Stimulated activated CD4-positive, alpha-beta T cell treated with anti-CD3 and anti-CD28 coated beads, Interleukin-2, amount 100 ng/mL, for 48 hours (primary cell): ENCODE data around the gene POMT2.

ENCODE experiments used
- DNase-seq, 2 donors: peaks; one replicate each; pipeline ENCODE4 v3.0.0-alpha.2; 2020

Gene POMT2

DNA sequence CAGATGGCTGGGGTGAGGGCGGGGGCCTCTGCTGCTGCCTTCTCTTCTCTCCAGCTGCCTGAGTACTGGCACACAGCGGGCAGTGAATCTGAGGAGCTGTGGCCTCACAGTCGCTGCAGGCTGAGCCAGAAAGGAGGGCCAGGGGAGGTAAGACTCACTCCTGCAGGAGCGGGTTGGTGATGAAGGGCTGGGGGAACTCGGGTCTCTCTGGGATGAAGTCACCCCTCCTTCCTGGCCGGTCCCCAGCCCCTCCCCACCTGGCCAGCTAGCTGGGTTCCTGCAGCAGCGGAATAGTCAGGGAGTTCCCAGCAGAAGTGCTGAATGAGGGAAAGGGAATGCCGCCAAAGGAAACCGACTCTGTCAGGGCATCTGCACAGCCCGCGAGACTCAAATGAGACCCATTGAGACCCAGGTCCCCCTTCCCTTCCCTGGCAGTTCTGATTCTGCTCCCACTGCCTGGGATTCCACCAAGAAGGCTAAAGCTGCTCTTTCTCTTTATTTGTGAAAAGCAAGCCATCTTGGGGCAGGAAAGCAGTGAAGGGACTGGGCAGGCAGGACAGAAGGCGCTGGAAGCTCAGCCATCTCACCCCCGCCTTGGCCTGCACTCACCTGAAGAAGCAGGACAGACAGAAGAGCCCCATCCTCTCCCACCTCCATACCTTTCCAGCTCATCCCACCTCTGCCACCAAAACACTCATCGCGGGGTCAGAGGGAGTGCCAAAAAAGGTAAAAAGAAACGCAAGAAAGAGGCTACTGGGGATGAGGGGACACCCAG lies 54.9 kb downstream of the POMT2 start:
- no peak for DNase-seq

DNA sequence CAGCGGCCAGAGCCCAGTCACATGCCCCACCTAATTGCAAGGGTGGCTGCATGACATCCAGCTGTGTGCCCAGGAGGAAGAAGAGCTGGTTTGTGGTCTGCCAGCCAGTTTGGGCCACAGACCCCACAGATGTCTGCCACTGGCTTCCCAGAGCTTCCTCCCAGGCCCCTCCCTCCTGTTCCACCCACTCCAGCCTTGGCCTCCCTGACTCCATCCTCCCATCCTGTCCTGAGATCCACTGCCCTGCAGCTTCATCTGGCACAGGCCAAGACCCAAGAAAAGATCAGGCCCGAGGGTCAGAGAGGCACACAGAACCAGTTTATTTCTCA lies 55.5 kb downstream of the POMT2 start:
- no peak for DNase-seq

DNA sequence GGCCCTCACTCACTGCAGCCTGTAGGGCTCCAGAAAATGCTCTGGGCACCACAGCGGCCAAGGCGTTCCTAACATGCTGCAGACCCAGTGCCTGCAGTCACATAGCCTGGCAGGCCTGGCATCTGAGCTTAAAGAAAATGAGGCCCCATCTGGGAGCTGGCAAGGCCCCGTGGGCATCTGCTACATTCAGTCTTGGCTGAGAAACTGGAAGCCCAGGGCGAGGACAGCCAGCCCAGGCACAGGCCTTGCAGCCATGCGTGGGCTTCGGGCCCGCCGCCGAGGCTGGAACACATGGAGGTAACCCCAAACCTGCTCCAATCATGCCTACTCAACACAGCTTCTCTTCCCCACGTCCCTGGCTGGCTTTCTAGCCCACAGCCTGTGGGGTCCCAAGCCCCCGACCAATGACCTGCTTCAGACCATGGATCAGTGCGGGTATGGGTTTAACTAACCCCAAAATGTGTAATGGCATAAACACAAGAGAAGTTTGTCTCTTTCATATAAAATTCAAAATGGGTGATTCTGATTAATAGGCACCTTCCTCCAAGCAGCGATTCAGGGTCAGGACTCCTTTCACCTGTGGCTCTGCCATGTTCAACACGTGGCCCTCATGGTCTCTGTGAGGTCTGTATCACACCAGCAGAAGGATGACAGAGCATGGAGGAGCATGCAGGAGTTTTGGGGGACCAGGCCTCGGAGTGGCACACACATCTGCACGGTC lies 56.1 kb downstream of the POMT2 start:
- no peak for DNase-seq

DNA sequence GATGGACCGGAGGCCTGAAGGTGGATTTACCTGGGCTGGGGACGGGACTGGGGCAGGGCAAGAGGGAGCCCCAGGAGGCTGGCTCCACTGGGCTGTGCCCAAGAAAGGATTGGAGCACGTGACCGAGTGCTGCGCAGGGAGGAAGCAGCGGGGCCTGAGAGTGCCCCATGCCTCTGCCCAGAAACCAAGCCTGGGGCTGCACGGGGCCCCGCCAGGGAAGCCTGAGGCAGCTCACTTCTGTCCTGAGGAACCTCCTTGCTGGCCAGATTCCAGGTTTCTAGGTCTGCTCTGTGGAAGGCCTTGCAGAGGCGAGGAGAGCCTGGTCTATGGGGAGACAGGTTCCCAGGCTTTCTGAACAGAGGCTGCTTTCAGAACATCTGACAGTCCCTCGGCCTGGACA lies 60.1 kb downstream of the POMT2 start:
- DNase-seq = no peak

DNA sequence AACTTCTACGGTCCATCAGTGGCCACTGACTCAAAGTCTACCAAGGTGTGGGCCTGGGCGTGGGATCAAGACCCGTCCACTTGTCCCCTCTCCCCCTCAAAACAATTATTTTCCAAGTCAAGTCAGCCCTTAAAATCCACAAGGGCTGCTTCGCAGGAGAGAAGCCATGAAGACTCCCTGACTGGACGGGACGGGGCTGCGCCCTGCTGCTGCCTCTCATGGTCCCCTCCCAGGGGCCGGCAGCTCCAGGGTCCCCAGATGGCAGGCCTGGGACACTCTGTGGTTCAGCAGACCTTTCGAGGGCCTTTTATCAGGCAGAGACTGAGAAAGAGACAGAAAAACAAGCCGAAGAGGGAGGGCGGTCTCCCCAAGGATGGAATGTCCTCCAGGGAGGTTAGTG lies 60.5 kb downstream of the POMT2 start:
- no peak for DNase-seq

DNA sequence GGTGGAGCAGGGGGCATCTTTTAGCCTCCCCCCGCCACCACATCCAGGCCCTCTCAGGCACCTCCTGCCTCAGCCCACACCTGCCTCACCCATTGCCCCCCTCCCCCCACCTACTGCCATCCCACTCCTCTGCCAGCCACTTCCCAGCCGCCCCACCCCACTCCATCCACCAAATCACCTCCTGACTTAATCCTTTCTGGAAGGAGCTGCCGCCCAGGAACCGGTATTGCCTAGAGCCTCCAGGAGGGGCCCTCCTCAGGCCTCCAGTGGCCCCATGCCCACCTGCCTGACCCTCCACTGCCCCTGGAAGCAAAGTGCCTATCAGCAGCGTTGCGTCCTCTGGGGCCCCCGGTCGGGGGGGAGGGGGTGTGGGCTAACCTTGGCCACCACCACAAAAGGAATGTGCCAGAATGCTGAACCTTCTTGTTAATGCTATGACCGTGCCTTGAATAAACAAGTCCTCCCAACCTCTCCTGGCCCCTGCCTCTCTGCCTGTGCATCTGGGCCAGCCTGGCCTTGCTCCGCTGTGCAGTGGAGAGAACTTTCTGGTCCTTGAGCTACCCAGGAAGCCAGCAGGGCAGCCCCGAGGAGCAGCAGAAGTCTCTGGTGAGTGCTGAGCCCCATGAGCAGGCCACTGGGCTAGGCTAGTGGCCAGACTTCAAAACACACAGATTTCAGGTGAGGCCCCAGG lies 61.5 kb downstream of the POMT2 start:
- DNase-seq = no peak

DNA sequence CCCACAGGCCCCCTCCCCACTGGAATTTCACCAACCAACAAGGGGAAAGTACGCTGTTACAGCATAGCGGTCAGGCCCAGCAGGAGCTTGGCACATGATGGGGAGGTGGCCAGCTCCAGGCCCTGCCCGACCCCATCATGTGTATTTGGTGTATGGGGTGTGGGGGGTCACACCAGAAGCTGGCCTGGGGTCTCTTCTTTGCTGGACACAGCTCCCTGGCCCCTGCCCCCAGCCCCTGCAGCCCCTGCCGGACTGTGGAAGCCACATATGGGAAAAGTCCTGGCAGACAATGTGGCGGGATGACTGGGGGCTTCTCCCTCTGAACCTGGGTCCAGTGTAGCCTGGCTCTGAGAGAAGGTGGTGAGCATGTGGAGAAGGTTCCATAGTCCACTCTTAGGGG lies 62.1 kb downstream of the POMT2 start:
- DNase-seq = no peak

DNA sequence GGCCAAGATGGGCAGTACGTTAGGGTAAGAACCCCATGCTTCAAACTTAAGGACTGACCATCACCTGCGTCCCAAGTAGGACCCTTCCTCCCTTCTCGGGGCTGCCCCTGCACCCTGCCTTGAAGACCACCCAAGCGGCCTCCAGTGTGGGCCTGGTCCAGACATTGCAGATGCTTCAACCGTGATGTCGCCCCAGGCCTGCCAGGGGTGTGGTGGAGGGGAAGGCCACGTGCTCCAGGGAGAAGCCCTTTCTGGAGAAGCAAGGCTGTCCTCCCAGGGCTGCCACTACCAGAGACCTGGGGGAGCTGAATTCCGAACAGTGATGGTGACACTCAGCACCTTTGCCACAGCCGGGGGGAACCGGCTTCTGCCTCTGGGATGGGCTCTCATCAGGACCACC lies 63.0 kb downstream of the POMT2 start:
- DNase-seq = no peak

DNA sequence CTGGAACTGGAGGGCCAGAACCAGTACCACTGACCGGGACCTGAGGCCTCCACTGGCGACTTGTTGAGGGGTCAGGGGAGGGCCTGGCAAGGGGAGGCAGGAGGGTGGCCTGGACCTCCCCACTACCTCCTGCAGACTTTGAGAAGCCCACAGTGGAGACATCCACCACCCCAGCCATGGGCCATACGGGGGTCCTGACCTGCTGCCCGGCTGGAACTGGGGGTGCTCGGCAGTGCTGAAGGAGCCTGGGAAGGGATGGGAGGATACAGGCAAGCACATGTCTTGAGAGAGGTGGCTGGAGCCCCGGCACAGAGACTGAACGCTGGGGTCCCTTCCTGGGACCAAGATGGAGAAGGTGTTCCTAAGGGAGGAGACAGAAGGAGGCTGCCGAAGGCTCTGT lies 64.0 kb downstream of the POMT2 start:
- DNase-seq = no peak

DNA sequence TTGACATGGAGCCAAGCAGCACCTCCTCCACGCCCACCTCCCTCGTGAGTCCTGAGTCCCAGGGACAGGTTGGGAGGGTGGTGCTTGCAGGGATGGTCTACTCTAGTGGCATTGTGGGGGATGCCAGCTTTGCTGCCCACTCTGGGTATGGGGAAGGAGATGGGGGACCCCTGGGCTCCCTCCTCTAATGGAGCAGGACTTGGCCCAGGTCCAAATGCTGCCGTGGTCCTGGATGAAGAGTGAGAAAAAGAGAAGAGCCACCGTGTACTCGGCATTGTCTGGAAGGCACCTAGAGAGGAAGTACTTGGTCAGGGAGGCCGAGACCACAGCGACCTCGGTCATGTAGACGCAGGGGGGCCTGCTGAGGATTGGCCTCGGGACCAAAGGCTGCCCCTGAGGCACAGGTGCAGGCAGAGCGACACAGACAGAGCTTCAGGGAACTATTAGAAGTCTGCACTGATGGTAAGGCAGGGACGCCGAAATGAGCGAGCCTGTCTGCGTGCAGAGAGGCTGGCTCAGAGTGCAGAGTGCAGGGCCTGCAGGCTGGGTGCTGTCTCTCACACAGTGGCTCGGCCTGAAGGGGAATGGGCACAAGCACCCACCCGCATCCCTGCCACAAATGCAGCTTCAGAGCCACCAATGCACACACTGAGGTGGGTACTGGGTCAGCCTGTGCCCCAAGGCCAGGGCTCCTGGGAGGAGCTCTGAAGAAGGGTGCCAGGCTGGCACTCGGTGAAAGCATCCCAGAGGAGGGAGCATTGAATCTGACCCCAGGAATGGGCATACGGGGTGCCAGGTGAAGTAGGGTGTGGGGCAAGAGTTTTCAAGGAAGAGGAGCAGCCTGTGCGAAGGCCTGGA lies 67.1 kb downstream of the POMT2 start:
- no peak for DNase-seq

DNA sequence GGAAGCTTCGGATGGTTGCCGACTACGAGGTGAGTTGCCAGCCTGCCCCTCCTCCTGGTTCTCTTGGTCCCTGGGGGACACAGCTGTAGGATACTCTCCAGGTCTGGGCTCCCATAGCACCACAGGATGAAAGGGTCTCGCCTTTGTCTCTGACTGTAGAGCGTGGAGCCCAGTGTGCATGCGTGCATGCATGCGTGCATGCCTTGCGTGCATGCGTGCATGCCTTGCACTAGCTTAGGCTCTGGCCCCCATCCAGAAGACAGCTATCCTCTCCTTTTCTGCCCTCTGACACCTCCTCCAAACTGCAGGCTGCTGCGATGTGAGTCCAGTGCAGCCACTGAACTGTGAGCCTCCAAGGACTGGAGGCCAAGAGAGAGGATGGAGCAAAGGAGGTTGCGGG lies 68.8 kb downstream of the POMT2 start:
- DNase-seq = no peak

DNA sequence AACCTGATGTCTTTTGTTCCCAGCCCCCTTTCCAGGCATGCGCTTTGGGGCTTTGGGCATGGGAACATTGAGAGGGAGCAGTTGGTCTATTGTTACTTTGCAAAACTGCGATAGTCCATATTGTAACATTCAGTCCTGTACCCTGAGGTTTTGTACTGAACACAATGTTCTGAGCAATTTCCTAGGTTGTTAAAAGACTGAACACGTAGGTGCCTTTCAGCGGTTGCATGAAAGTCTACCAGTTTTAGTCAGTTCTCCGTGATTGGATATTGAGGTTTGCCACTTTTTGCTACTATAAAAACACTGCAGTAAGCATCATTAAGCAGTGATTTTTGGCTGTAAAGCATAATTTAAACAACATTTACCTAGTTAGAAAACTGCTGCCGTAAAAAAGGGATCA lies 69.8 kb downstream of the POMT2 start:
- no peak for DNase-seq

DNA sequence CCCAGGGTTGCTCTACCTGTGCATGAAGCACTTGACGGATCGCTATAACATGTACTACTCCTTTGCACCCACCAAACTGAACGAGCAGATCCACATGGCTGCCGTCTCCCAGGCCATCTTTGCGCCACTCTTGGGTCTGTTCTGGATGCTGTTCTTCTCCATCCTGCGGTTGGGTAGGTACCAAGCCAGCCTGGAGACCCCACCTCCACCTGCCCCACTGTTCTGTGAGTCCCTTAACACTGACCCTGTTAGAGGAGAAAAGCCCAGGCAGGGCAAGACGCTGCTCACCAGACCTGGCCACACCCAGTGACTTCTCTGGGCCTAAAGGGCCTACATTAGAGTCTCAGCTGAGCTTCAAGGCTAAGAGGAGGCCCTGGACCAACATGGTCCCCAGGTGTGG lies 71.4 kb downstream of the POMT2 start:
- no peak for DNase-seq

DNA sequence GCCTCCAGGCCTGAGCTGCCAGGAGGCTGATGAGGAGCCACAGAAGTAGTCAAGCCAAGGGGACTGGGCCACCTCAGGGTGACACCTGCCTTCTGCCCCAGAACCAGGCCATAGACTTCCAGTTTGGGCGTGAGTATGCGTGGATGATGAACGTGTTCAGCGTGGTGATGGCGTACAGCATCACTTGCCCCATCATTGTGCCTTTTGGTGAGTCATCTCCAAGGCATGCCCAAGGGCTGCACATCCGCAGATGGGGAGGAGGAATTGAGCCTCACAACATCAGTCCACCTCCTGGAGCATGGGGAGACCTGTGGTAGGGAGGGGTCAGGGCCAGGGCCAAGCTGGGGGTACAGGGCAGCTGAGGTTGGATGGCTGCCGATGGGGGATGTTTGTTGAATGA lies 72.0 kb downstream of the POMT2 start:
- DNase-seq = no peak

DNA sequence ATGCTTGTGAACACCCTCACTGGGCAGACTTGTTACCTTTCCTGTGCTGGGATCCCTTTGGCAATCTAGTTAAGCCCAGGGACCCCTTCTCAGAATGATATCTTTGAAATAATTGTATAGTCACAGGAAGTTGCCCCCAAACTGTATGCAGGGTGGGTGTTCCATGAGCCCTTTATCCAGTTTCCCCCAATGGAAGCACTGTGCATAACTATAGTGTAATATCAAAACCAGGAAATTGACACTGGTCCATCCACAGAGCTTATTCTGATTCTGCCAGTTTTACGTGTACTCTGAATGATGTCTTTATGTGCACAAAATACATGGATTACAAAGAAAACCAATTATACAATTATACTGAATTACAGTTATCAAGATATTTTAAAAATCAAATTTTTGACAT lies 73.9 kb downstream of the POMT2 start:
- DNase-seq = no peak

DNA sequence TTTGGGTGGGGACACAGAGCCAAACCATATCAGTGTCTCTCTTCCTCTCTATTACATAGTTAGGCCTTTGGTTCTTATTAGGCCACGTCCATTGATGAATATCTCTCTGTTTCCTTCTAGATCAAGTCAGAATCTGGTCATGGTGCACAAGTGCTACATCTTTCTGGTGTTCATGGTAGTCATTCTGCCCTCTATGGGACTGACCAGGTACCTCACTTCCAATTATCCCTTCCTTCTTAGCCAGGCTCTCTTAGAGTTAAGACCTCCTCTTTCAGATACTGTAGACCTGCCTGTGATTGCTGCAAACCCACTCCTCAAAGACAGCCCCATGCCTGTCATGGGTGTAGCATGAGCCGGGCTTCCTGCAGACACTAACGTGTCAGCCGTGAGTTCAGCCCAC lies 74.9 kb downstream of the POMT2 start:
- no peak for DNase-seq

DNA sequence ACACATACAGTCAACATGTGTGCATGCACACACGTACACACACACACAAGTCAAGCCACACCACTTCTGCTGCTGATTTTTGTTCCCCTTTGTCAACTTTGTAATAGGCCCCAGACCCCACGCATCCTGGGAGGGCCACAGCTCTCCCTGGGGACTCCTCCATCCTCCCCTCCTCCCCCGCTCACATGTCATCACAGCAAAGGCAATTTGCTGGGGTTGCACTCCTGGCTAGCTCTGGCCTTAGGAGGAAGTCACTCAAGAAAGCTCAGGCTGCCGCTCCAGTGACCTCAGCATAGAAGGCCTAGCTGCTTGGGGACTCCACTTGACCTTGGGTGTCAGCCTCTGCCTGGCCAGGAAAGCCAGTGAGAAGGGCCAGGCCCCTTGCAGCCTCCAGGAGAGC lies 76.8 kb downstream of the POMT2 start:
- DNase-seq = no peak

DNA sequence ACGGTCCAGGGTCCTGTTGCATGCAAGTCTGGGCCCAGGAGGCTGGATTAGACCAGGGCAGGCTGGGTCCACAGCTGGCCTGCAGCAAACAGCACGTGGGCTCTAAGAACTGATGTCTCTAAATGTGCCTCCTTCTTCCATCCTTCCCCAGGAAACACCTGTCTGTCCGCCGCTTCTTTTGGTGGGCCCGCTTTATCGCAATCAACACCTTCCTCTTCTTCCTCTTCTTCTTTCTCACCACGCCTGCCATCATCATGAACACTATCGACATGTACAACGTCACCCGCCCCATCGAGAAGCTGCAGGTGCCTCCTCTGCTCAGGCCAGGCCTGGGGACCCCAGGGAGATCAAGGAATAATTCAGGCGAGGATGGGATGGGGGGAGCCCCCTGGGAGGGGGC lies 77.9 kb downstream of the POMT2 start:
- no peak for DNase-seq

DNA sequence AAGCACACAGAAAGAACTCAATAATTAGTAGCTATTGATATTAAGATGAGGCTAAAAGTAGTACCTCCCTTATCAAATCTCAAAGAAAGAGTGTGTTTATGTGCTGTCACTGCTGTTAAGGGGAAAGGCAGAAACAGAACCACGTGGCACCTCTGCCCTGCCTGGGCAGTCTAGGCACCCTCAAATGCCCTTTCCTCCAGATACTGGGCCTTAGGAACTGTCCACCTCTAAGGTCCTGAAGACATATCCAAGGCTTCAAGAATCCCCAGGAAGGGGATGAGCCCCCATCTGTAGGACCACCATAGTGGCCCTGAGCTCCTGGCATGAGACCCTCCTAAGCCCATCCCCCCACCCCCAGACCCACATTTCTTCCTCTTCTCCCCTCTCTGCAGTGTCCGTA lies 78.7 kb downstream of the POMT2 start:
- DNase-seq = no peak

DNA sequence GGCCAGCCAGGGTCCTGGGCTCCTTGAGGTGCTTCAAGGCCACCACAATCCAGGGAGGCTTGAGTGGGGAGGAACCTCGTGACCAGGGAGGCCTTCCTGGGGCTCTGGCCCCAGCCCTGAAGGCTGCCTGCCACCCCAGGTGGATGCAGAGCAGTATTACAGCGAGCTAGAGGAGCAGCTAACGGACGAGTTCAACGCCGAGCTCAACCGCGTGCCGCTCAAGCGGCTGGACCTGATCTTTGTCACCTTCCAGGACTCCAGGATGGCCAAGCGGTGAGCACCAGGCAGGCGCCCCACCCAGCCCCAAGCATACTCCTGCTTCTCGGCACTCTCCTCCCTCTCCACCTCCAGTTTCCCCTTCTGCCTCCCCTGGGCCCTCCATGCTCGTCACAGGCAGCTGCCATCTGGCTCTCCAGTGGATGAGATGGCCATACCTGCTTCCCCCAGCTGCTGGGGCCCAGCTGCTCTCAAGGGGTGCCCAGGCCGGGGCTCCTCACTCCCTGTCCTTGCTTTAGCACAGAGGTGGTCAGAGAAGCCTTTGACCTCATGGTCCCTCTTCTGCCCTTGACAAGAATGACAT lies 80.3 kb downstream of the POMT2 start:
- no peak for DNase-seq

DNA sequence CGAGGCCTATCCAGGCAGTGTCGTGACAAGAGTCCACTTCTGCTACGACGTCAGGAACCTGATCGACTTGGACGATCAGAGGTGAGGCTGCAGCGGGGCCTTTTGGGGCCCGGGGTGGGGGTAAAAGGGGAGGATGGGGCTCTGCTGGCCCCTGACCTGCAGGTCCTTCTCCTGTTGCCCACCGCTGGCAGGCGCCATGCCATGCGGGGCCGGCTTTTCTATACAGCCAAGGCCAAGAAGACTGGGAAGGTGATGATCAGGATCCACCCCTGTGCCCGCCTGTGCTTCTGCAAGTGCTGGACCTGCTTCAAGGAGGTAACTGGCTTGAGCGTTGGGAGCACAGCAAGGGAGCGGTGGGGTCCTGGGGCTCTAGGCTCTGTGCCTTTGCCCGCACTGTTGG lies 81.3 kb downstream of the POMT2 start:
- no peak for DNase-seq

DNA sequence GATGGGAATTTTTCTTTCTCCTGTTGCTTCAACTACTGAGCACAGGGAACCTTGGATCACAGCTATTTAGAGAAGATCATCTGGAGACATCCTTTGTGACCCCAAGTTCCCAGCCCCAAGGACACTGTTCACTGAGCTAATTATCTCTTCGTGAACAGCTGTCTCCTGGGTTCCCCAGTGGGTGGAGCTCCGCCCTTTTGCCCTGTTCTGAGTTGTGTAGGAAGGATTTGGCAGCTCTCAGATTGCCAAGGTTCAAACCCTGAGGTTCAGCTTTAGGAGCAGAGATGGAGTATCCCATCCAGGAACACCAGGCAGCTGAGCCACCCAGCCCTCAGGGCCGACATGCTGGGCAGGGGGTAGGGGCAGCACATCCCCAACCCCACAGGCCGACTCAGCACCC lies 81.7 kb downstream of the POMT2 start:
- no peak for DNase-seq

DNA sequence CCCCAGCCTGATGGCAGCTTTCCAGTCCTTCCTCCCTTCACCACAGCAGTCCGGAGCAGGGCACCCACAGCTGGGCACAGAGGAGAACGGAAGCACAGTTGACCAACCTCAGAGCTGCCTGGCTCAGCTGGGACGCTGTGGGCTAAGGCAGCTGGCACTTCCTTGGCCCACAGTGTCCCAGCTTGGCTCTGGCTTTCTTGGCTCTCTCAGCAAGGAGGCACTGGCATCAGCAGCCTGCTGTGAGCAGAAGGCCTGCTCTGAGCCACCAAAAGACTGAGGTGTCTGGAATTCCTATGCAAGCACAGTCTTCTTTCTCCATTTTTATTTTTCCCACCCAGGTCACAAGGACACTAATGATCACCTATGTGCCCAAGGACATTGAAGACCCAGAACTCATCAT lies 82.3 kb downstream of the POMT2 start:
- DNase-seq = no peak
